Measurements from ENCODE around the gene DDX59.

GRCh38 chr1:200674838-200675587 is 5.3 kb upstream of the DDX59 start:
- TF ChIP-seq ATF3 (CRISPR knock-in tag; conservative IDR thresholded peaks at IDR 0.05): no peak
- TF ChIP-seq SMAD4 (CRISPR knock-in tag; IDR thresholded peaks at IDR 0.05): no peak
- no peak for TF ChIP-seq CTCF (IDR thresholded peaks at IDR 0.05)
- no peak for TF ChIP-seq GABPB1 (CRISPR knock-in tag; IDR thresholded peaks at IDR 0.05)
- TF ChIP-seq IRF1 (CRISPR knock-in tag; IDR thresholded peaks at IDR 0.05): no peak
- TF ChIP-seq ZBTB21 (CRISPR knock-in tag; IDR thresholded peaks at IDR 0.05; ENCODE audit: borderline replicate concordance): no peak
- TF ChIP-seq IRF2 (CRISPR knock-in tag; IDR thresholded peaks at IDR 0.05; ENCODE audit: borderline replicate concordance, low read depth): no peak
- TF ChIP-seq ATF2 (CRISPR knock-in tag; IDR thresholded peaks at IDR 0.05; ENCODE audit: borderline replicate concordance, low read depth): no peak
- no peak for TF ChIP-seq CREM (CRISPR knock-in tag; IDR thresholded peaks at IDR 0.05)
